Medulla oblongata (tissue), 1 donor: Measurements from ENCODE around the gene GNG4.
"Not testable (repeated sequence)": the region's sequence is repeated elsewhere in the genome, so short reads cannot be mapped to it uniquely, and the experiment has no call there.

Source experiments
- DNase-seq: peaks from one replicate; pipeline ENCODE4 v3.0.0-alpha.2; 2015; ENCODE audit errors: extremely low spot score

GNG4 gene

DNA sequence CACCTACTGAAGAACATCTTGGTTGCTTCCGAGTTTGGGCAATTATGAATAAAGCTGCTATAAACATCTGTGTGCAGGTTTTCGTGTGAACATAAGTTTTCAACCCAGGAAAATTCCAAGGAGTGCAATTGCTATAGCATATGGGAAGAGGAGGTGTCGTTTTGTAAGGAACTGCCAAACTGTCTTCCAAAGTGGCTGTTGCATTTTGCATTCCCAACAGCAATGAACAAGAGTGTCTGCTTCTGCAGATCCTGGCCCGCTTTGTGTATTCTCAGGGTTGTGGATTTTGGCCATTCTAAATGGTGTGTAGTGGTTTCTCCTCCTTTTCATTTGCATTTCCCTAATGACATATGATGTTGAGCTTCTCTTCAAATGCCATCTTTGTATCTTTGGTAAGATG is 23.8 kb downstream of the GNG4 start:
- DNase-seq: no peak

DNA sequence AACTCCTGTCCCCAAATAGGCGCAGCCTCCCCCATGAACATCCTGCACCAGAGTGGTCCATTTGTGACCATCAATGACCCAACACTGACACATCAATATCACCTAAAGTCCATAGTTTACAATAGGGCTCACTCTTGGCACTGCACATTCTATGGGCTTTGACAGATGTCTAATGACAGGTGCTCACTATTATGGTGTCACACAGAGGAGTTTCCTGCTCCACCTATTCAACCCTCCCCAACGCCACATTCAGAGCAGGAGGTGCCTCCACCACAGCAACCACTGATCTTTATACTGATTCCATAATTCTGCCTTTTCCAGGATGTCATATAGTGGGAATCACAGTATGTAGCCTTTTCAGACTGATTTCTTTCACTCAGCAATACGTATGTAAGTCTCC is 24.2 kb downstream of the GNG4 start:
- DNase-seq: no peak

DNA sequence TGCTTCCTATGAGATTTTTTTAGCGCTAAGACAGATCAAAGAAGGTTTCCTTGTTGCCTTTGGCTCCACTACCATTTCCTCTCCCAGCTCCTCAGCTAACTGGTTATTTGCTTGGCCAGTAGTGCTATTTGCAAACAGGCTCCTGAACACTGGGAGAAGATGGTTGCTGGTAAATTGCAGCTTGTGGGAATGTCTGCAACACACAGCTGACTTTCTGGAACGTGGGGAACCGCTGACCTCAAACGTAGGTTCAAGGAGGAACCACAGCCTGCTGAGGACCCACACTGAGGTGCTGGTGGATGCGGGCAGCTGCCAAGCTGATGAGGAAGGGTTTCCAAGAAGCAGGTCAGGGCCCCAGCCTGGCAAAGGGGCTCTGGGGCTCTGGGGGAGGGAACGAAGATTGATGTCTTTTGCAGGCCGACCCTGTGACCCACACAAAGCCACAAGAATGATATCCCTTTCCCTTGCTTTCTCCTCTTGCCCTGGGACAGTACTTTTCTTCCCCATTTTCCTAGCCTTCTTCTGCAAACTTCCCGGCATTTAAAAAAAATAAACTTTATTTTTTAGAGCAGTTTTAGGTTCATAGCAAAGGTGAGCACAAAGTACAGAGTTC is 24.8 kb downstream of the GNG4 start:
- DNase-seq: no peak

DNA sequence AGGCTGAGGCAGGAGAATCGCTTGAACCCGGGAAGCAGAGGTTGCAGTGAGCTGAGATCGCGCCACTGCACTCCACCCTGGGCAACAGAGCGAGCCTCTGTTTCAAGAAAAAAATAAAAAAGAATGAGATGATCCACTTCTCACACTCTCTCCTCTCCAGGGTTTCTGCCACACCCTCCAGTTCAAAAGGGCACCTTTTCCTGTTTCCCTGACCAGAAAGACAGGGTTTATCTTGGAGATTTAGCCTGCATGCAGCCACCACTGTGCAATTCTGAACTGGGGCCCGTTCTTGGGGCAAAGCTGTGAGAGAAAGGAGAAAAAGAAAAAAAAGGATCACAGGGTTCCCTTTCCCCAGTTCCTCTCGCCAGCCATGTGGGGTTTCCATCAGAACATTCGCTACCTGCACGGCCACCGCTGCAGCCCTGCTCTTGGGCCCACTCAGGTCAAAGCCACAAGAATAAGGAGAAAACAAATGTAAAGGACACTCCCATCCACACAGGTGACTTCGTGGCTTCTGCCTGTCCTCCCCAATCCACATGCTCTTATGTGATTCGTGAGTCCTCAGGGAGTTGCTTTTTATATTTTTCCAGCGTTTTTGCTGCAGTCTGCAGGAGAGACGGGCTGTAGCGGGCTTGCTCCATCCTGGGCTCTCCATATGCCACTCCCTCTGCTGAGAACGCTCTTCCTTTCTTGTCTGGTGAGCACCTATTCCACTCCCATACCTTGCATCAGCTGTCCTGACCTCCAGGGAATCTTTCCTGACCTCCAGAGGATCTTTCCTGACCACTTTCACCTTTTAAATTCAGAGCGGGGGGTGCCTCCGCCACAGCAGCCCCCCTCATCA is 26.4 kb downstream of the GNG4 start:
- DNase-seq: no peak

DNA sequence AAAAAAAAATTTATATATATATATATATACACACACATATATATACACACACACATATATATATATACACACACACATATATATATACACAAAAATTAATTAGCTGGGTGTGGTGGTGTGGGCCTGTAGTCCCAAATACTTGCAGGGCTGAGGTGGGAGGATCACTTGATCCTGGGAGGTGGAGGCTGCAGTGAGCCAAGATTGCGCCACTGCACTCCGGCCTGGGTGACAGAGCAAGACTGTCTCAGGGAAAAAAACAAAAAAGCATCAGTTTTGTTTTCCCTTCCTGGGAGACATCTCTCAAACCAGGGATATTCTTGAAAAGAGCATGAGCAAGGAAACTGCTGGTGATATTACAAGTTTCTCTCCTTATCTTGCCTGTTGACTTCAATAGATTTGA is 30.4 kb downstream of the GNG4 start:
- not testable (repeated sequence) for DNase-seq

DNA sequence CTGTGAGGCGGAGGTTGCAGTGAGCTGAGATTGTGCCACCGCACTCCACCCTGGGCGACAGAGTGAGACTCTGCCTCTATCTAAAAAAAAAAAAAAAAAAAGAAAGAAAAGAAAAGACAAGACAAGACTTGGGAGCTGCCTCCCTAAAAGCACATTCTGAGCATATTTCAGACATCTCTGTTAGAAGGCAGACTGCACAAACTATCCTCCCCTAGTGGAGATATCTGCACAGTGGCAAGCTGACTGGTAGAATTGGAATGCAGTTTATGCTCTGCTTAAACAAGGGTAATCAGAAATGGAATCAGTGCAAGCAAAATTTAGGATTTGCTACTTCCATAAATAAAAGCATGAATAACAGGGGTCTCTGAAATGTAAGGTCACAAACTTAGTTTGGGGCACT is 31.8 kb downstream of the GNG4 start:
- no peak for DNase-seq

DNA sequence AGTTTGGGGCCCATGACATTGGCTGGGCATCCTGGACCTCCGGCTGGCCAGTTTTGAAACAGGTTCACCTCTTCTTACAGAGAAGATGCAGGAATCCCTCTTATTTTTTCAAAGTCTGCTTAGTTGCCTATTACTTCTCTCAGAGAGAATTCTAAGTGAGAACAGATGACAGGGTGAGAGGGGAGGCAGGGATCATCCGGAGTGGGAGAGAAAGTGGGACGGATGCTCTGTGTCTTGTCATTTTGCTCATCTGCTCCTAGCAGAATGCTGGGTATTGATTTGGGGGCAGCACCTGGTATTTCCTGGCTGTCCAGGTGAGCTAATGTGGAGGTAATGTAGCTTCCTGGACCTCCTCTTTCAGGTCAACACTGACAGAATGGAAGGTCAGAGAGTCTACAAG is 32.4 kb downstream of the GNG4 start:
- DNase-seq: no peak

DNA sequence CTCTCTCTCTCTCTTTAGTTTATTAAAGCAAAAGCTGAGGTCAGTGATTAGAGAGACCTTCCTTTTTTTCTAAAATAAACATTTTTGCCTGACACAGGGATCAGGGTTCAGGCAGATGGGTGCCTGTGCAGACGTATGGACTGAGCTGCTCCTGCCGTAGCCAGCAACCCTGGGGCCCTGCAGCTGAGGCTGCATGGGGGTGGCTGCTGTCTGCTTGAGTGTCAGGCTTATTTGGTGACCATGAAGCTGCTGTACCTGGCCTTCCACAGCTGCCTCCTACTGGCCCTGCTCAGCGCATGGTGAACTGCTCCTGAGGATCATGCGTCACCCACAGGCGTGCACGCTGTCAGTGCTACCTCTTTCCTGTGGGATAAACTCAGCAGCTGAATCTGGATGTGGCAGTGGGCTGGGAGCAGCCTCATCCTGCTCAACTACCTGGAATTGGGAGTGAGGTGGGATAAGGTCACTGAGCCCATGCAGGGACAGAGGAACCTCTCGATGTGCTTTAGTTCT is 35.1 kb downstream of the GNG4 start:
- DNase-seq: no peak

DNA sequence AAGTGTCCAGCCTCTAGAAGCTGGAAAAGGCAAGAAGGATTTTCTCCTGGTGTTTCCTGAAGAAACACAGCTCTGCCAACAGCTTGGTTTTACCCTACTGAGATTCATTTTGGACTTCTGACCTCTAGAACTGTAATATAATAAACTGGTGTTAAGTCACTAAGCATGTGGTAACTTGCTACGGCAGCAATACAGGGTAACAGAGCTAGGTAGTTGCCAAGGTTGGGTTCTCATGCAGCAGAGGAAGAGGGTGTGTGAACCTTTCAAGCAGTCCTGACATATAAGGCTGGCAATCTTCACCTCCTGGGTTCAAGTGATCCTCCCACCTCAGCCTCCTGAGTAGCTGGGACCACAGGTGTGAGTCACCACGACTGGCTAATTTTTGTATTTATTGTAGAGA is 36.0 kb downstream of the GNG4 start:
- no peak for DNase-seq

DNA sequence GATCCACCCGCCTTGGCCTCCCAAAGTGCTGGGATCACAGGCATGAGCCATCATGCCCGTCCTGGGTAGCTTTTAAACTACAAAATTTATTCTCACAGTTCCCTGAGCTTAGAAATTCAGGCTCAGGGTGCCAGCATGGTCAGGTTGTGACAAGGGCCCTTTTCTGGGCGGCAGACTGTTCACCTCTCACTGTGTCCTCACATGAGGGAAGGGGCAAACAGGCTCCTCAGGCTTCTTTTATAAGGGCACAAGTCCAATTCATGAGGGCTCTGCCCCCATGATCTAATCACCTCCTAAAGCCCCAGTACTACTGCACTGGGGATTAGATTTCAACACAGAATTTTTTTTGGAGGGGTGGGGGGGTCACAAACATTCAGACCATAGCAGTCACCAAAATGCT is 36.8 kb downstream of the GNG4 start:
- no peak for DNase-seq

DNA sequence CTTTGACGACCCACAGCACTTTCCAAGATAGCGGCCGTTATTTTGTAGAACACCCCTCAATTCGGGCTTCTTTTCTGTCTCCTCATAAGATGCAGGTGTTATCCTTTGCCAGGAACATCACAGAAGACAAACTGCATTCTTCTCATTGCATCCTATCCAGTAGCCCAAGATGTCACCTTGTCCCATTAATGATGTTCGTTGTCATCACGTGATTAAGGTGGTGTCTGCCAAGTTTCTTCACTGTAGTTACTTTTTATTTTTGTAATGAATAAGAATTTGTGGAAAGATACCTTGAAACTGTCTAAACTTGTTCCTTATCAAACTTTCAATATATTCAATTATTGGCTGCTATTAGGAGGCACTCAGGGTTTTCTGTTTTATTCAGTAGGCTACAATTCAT is 39.4 kb downstream of the GNG4 start:
- no peak for DNase-seq

DNA sequence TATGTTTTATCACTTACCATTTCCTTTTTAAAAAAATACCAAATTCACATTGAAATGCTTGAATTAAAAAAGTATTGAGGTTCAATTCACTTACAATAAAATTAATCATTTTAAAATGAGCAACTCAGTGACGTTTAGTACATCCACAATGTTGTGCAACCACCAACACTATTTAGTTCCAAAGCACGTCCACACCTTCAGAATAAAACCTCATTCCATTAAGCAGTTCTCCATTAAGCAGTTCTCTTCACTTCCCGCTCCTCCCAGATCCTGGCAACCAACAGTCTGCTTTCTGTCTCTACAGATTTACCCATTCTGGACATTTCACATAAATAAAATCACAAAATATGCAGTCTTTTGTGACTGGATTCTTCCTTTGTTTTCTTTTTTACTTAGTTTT is 41.3 kb downstream of the GNG4 start:
- DNase-seq: no peak

DNA sequence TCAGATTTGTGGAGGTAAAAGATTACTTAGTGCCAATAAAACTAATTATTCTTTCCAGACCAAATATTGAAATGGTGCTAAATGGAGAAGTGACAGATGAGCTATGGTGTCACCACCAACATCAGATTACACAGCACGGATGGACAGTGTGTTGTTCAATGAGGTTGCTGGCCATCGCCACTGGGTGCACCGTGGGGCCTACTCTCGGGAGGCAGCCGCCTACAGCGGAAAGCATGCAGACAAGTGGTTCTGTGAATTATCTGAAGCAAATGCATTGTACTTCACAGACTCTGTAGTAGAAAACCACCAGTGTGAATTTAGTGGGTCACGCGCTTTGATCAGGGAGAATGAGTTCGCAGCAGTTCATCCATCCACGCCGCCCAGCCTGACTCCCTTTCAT is 42.3 kb downstream of the GNG4 start:
- DNase-seq: no peak

DNA sequence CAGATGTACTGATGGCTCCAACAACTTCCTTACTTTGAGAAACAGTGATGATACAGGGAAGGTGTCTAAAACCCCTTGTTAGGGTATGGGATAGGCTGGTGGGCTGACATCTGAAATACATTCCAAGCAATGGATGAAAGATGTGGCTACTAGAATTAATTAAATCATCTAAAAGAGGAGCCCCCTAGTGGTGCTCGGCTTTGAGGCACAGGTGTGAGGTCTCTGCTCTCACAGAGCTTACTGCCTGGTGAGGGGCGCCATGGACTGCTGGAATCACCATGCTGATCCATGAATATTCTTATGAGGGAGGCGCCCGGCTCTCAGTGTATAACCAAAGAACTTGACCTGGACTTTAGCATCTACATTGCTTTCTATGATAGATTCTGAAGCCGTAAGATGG is 48.5 kb downstream of the GNG4 start:
- DNase-seq: no peak

DNA sequence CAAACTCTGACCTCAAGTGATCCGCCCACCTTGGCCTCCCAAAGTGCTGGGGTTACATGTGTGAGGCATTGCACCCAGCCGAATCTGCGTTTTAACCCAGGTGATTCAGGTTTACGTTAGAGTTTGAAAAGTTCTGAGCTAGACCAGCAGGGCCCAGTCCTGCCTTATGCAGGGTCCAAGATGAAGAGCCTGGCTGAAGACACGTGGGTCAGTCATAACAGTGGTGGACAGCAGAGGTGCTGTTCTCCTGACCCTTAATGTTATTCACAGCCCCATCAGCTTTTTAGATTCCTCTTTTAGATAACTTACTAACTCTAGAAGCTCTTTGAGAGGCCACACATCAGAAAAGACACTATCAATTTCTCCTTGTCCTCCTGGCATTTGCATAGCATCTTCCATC is 50.0 kb downstream of the GNG4 start:
- DNase-seq: no peak

DNA sequence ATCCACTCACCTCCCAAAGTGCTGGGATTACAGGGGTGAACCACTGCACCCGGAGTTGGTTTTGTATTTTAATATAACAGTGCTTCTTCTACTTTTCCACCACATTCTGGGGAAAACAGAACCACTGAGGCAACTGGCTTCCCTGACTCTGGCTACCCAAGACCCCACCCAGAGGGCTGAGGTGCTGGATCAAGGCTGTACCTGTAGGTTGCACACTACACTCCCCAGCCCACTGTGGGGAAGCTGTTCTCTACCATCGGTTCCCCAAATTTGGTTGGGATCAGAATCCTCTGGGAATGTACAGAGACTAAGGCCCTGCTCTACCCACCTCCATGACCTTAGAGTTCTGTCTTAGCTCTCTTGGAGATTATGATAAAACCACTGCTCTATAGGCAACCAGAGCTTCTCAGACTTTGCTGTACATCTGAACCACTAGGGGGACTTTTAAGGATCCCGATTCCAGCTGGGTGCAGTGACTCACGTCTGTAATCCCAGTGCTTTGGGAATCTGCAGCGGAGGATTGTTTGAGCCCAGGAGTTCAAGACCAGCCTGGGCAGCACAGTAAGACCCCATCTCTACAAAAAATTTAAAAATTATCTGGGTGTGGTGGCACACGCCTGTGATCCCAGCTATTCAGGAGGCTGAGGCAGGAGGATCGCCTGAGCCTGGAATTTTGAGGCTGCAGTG is 51.6 kb downstream of the GNG4 start:
- DNase-seq: no peak

DNA sequence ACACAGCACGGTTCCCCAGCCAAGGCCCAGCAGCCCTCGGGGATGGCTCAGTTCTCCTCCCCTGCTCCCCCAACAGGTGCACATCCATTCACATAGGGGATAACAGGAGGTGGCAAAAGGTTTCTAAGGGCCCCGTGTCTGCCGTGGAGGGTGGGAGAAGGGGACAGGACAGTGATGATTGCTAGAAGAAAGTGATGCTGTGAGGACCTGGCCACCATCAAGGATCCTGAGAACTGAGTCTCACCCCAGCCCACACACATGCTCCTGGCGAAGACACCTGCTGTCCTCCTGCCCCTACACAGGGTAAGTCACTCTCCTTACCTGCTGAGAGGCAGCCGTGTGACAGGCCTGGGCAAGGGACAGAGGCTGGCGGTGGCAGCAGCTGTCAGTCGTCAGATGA is 54.5 kb downstream of the GNG4 start:
- DNase-seq: no peak

DNA sequence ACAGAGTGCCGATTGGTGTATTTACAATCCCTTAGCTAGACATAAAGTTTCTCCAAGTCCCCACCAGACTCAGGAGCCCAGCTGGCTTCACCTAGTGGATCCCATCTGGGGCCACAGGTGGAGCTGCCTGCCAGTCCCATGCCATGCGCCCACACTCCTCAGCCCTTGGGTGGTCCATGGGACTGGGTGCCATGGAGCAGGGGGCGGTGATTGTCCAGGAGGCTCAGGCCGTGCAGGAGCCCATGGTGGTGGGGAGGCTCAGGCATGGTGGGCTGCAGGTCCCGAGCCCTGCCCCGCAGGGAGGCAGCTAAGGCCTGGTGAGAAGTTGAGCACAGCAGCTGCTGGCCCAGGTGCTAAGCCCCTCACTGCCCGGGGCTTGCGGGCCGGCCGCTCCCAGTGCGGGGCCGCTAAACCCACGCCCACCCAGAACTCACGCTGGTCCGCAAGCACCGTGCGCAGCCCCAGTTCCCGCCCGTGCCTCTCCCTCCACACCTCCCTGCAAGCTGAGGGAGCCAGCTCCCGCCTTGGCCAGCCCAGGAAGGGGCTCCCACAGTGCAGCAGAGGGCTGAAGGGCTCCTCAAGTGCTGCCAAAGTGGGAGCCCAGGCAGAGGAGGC is 55.2 kb downstream of the GNG4 start:
- DNase-seq: not testable (repeated sequence)

DNA sequence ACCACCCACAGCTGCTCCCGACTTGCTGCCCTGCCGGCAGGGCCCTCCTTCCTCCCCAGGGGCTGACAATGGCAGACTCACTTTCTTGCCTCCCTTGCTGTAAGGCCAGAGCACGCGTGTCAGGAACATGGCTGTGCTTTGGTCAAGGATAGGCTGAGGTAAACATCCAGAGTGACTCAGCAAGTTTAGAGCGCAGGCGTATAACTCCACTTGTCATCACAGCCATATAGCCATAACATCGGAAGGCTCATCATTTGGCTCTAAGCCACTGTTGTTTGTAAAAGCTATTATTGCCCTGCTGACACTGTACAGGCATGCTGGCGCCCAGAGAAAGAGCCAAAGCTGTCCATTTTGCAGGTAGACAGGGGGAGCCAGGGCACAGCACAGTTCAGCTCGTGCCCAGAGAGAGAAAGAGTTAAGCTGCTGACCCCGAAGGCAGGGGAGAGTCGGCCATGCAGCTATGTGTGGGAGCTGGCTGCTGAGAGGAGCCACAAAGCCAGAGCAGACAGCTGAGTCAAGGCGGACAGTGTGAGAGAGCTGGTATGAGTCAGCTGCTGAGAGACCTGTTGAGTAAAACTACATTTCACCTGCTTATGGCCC is 60.6 kb downstream of the GNG4 start:
- DNase-seq: no peak

DNA sequence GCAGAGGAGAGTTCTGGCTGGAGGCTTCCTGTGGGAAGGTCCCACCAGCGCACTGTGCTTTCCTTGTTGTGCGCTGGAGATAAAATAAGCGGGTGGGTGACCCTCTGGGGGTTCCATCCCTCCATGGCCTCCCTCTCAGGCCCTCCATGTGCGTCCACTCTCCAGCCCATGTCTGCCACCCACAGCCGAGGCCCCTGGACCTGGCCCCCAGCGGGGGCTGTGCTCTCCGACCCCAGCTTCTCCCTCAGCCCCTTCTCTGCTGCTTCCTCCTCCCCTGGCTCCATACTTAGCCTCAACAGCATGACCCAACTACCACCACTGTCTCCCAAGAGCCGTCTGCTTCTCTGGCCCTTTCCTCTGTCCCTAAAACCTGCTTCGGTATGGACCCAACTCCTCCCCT is 61.4 kb downstream of the GNG4 start:
- DNase-seq: no peak

DNA sequence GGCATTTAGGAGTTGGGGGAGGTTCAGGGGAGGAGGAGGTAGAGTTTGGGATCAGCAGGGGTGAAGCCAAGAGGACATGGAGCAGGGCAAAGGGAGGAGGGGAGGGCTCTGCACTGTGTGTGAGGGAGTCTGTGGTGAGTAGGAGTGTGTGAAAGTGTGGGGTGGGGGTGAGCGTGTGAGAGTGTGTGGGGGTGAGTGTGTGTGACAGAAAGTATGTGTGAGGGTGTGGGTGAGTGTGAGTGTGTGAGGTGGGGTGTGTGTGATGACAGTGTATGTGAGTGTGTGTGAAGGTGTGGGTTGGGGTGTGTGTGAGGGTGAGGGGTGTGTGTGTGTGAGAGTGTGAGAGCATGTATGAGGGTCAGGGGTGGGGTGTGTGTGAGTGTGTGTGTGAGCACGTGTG is 62.6 kb downstream of the GNG4 start:
- no peak for DNase-seq

DNA sequence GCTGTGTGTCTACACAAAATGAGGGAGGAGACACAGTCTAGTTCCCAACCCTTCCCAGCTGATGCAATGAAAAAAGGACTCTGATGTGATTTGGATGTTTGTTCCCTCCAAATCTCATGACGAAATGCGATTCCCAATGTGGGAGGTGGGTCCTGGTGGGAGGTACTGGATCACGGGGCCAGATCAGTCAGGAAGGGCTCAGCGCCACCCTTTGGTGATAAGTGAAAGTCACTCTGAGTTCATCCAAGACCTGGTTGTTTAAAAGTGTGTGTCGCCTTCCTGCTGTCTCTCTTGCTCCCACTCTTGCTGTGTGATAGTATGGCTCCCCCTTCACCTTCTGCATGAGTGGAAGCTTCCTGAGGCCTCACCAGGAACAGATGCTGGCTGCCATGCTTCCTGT is 63.2 kb downstream of the GNG4 start:
- DNase-seq: no peak
